HCT116 (cell line): ENCODE results near the gene MOB3A. TPM values are rescaled to one million over a fixed set of nuclear protein-coding genes. Genes with fewer than 3 reads are reported as not detected.

Experiments
- ATAC-seq: fragments of 200-7000 bp; cut with Tn5 transposase; 2 replicates; pipeline ENCODE4 v1.9.1; 2020; ENCODE audit warnings: mild to moderate bottlenecking, moderate library complexity
- BruUV-seq: library from RNA; stranded (reverse); fragments of 400-500 nt; replicated peaks from 2 replicates; lab custom pipeline; 2021; lab: Mats Ljungman, UMichigan
- CTCF ChIA-PET: fragments of 300-600 bp; sonication (Branson Sonifier 250); formaldehyde crosslinking; loops from one replicate; lab custom pipeline; 2021; ENCODE audit warnings: antibody characterized with exemption; lab: Charles Lee
- POLR2A ChIA-PET: fragments of 300-600, 350-600 bp; sonication (Branson Sonifier 250); formaldehyde crosslinking; loops from one replicate; lab custom pipeline; 2021; ENCODE audit warnings: antibody characterized with exemption; lab: Charles Lee
- RAD21 ChIA-PET, 2 experiments: fragments of 300-600 bp; sonication (Branson Sonifier 250); formaldehyde crosslinking; loops; one replicate each; lab custom pipeline; 2023; ENCODE audit warnings: low total read pairs in 2 of 2; ENCODE audit not compliant: uncharacterized antibody in 2 of 2, unreplicated experiment in 2 of 2, low non-redundant PET in 1 of 2; lab: Charles Lee
- DNase-seq: peaks from one replicate; pipeline ENCODE4 v3.0.0-alpha.2; 2010; ENCODE audit warnings: low read depth, low spot score
- H2AFZ ChIP-seq: fragments of 200-600 bp; shearing (Covaris generic), sonication (generic); 2 replicates; pipeline ENCODE4 v1.6.1; 2017; ENCODE audit warnings: low read depth, mixed run types, mixed read lengths, antibody characterized with exemption, low read length; ENCODE audit not compliant: poor library complexity, severe bottlenecking
- H3K27ac ChIP-seq: 2 replicates; pipeline ENCODE4 v1.5.1; 2012; ENCODE audit warnings: low read depth, low read length
- H3K27me3 ChIP-seq: fragments of 200-600 bp; sonication (generic); 2 replicates; pipeline ENCODE4 v1.6.1; 2016; ENCODE audit warnings: mixed run types, low read length, mixed read lengths; ENCODE audit not compliant: insufficient read depth
- H3K36me3 ChIP-seq, 2 experiments: fragments of 200-500 bp in 1 of 2; fragments of 200-600 bp in 1 of 2; sonication (Bioruptor generic) in 1 of 2; sonication (generic) in 1 of 2; 2 replicates each; pipeline versions ENCODE4 v1.5.1 to v1.6.1; 2014 to 2016; ENCODE audit warnings: low read length in 2 of 2, inconsistent platforms in 1 of 2, mixed read lengths in 1 of 2, mixed run types in 1 of 2; ENCODE audit not compliant: insufficient read depth in 2 of 2, control insufficient read depth in 1 of 2
- H3K4me1 ChIP-seq, 2 experiments: fragments of 200-600 bp in 1 of 2; sonication (generic) in 1 of 2; 2 replicates each; pipeline versions ENCODE4 v1.5.1 to v1.6.1; 2012 to 2017; ENCODE audit warnings: low read length in 2 of 2, inconsistent platforms in 1 of 2, mild to moderate bottlenecking in 1 of 2, mixed read lengths in 1 of 2, mixed run types in 1 of 2, moderate library complexity in 1 of 2; ENCODE audit not compliant: insufficient read depth in 2 of 2, control insufficient read depth in 1 of 2
- H3K4me2 ChIP-seq: fragments of 200-600 bp; sonication (generic); 2 replicates; pipeline ENCODE4 v1.6.1; 2017; ENCODE audit warnings: mixed run types, low read length, mixed read lengths
- H3K4me3 ChIP-seq, 2 experiments: fragments of 200-600 bp in 1 of 2; sonication (generic) in 1 of 2; replicated peaks in 1 of 2; 2 replicates each; pipeline ENCODE4 v1.5.1; 2011 to 2016; ENCODE audit warnings: low read length in 2 of 2, control low read depth in 1 of 2, low read depth in 1 of 2, mild to moderate bottlenecking in 1 of 2, mixed read lengths in 1 of 2, mixed run types in 1 of 2
- H3K79me2 ChIP-seq: fragments of 200-600 bp; sonication (generic); 2 replicates; pipeline ENCODE4 v1.6.1; 2017; ENCODE audit warnings: mild to moderate bottlenecking, mixed run types, low read length, moderate library complexity, mixed read lengths; ENCODE audit not compliant: insufficient read depth
- H3K9ac ChIP-seq: fragments of 200-600 bp; sonication (generic); 2 replicates; pipeline ENCODE4 v1.6.1; 2016; ENCODE audit warnings: low read length, mixed read lengths
- H3K9me2 ChIP-seq: fragments of 200-600 bp; sonication (generic), shearing (Covaris generic); 2 replicates; pipeline ENCODE4 v1.6.1; 2017; ENCODE audit warnings: mixed run types, mild to moderate bottlenecking, moderate library complexity; ENCODE audit not compliant: insufficient read depth
- H3K9me3 ChIP-seq, 2 experiments: fragments of 200-500 bp in 1 of 2; fragments of 200-600 bp in 1 of 2; sonication (Bioruptor generic) in 1 of 2; sonication (generic) in 1 of 2; 2 replicates each; pipeline ENCODE4 v1.6.1; 2014 to 2017; ENCODE audit warnings: low read length in 2 of 2, mixed read lengths in 2 of 2, inconsistent platforms in 1 of 2, low read depth in 1 of 2, mild to moderate bottlenecking in 1 of 2, mixed run types in 1 of 2, moderate library complexity in 1 of 2; ENCODE audit not compliant: control insufficient read depth in 1 of 2, insufficient read depth in 1 of 2
- H4K20me1 ChIP-seq: fragments of 200-600 bp; sonication (generic), shearing (Covaris generic); 2 replicates; pipeline ENCODE4 v1.6.1; 2017; ENCODE audit warnings: mixed run types, mild to moderate bottlenecking, moderate library complexity; ENCODE audit not compliant: insufficient read depth
- CBX3 ChIP-seq: IDR thresholded peaks from 2 replicates; pipeline ENCODE4 v1.6.1; 2012; ENCODE audit warnings: low read depth
- ELF1 ChIP-seq: IDR thresholded peaks from 2 replicates; pipeline ENCODE4 v1.6.1; 2012; ENCODE audit warnings: low read depth, borderline replicate concordance
- EZH2 ChIP-seq: fragments of 200-600 bp; sonication (generic); IDR thresholded peaks from 2 replicates; pipeline ENCODE4 v1.6.1; 2017; ENCODE audit warnings: antibody characterized with exemption, mixed run types
- POLR2A ChIP-seq: IDR thresholded peaks from 2 replicates; pipeline ENCODE4 v1.7.0; 2011; ENCODE audit warnings: borderline replicate concordance; ENCODE audit not compliant: insufficient read depth, insufficient read length; ENCODE audit errors: extremely low read depth
- POLR2AphosphoS5 ChIP-seq: IDR thresholded peaks from 2 replicates; pipeline ENCODE4 v1.6.1; 2011; ENCODE audit warnings: mild to moderate bottlenecking, low read depth, low read length, moderate library complexity
- ZNF274 ChIP-seq: fragments of 200-500 bp; sonication (Bioruptor generic); IDR thresholded peaks from 2 replicates; pipeline ENCODE4 v1.6.1; 2014; ENCODE audit warnings: mild to moderate bottlenecking, low read depth, low read length, inconsistent platforms
- intact Hi-C: fragments of 100-400 bp; cut with micrococcal nuclease; formaldehyde crosslinking; loops from 2 replicates; pipeline ENCODE4 v1.10.0; 2022
- total RNA-seq: library from RNA; stranded (reverse); gene quantifications from one replicate; pipeline ENCODE4 v1.2.1, GENCODE V29; 2021; ENCODE audit not compliant: unreplicated experiment

MOB3A gene
- total RNA-seq, 1 experiment from 2014 or later: 32.1 TPM

DNA sequence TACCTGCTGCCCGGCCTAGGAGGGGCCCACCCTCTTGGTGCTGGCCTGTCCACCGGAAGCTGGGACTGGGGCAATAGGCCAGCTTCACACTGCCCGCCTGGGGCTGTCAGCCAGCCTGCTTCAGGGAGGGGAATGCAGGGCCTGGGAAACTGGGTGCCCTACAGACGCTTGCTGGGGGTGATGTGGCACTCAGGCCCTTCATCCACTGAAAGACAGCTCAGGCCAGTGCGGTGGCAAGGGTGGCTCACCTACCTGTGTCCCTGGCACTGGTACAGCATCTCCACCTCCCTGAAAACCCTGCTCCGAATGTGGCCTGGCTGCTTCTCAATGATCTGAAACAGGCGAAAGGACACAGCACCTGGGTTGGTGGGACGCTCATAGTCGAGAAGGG lies 52.9 kb downstream of the MOB3A start:
- H2AFZ ChIP-seq: no peak overlapping the region
- BruUV-seq: no TSS peak
- peak overlapping the region; percentile 69; the same call in 1 of the 2 replicates for H3K9ac ChIP-seq
- intact Hi-C loops: no loop called here
- H3K79me2 ChIP-seq: peaks cover 36% of the 10 kb centered on the region; the same call in 1 of the 2 replicates
- no peaks in the 10 kb centered on the region for H3K9me3 ChIP-seq
- peak overlapping the region; percentile 76 for H3K4me2 ChIP-seq
- no peaks in the 10 kb centered on the region for H3K27me3 ChIP-seq
- H3K36me3 ChIP-seq: peaks cover 19 to 39% of the 10 kb centered on the region in 2 experiments; a peak in 3 of 4 replicates
- ATAC-seq (no peak), DNase-seq (no peak)
- no peak overlapping the region for H3K4me3 ChIP-seq
- H3K27ac ChIP-seq: peak overlapping the region; percentile 83; the same call in 1 of the 2 replicates
- peaks cover 36 to 67% of the 10 kb centered on the region in 2 experiments for H3K4me1 ChIP-seq
- peaks cover 5% of the 10 kb centered on the region; the same call in 1 of the 2 replicates for H4K20me1 ChIP-seq
- TF ChIP-seq POLR2AphosphoS5 (0 out of 2 replicates have a peak, but pooled peaks have one; percentile 1), ELF1 (no peak)
- CTCF ChIA-PET: interaction anchor here (0.7 to 1.7 kb wide), 2 partner anchors 11 to 15 kb away, joined by 3 to 4 read pairs; no protein-coding TSS in a partner anchor
- H3K9me2 ChIP-seq: no peaks in the 10 kb centered on the region
- RAD21 ChIA-PET: no interaction called here
- POLR2A ChIA-PET: interaction anchor here (1.2 to 4.2 kb wide), 3 partner anchors 10 to 20 kb away, joined by 3 to 39 read pairs (median 6); no protein-coding TSS in a partner anchor

DNA sequence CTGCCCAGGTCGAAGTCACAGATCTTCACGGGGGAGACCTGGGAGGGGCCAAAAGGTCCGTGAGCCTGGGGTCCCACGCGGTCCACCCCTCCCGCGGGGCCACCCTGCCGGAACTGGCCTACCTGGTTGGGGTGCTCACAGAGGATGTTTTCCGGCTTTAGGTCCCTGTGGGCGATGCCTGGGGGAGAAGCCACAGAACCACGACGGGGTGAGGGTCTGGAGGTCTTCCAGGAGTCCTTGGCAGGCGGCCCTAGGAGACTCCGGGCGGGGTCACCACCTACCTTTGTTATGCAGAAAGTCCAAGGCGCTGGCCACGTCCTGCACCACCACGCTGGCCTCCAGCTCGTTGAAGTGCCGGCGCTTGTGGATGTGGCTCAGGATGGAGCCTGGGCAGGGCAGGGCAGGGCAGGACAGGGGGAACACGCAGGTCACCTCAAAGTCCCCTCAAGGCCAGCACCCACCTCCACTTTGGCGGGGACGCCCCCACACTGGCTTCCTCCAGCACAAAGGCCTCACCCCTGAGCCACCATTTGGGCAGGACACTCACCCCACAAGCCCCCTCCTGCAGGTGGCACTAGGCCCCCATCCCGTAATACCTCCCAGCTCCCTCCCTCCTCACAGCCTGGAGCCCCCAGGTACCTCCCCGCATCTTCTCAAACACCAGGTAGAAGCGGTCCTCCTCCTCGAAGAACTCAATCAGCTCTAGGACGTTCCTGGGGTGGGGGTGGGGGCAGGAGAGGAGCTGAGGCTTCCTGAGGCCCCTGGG lies 53.5 kb downstream of the MOB3A start:
- peaks cover 19 to 39% of the 10 kb centered on the region in 2 experiments; a peak in 3 of 4 replicates for H3K36me3 ChIP-seq
- peak overlapping the region; percentile 76 for H3K4me2 ChIP-seq

More for the DNA sequence above, 53.5 kb downstream of the MOB3A start:
- H3K9me3 ChIP-seq: no peaks in the 10 kb centered on the region
- ChIA-PET CTCF (interaction anchor here (1.0 to 1.7 kb wide), 3 partner anchors 10 to 27 kb away, joined by 3 to 7 read pairs (median 4); no protein-coding TSS in a partner anchor), RAD21 (interaction anchor here in 1 of 2 experiments (0.6 kb wide), 1 partner anchor 92 kb away, joined by 3 read pairs; no protein-coding TSS in a partner anchor), POLR2A (interaction anchor here (0.9 to 4.2 kb wide), 7 partner anchors 10 to 20 kb away, joined by 3 to 39 read pairs (median 6); no protein-coding TSS in a partner anchor)
- no peak overlapping the region for H2AFZ ChIP-seq
- H3K27ac ChIP-seq: peak overlapping the region; percentile 83
- DNase-seq (no peak), ATAC-seq (no peak)
- peaks cover under 1% of the 10 kb centered on the region; the same call in 1 of the 2 replicates for H4K20me1 ChIP-seq
- peaks cover 31% of the 10 kb centered on the region; the same call in 1 of the 2 replicates for H3K79me2 ChIP-seq
- H3K9me2 ChIP-seq: no peaks in the 10 kb centered on the region
- peaks cover 30 to 61% of the 10 kb centered on the region in 2 experiments for H3K4me1 ChIP-seq
- H3K27me3 ChIP-seq: no peaks in the 10 kb centered on the region
- peak overlapping the region; percentile 17 to 32 for H3K4me3 ChIP-seq
- TF ChIP-seq EZH2: no peak
- no peak for TF ChIP-seq POLR2A
- TF ChIP-seq ZNF274: no peak
- TF ChIP-seq CBX3: no peak
- H3K9ac ChIP-seq: peak overlapping the region; percentile 69
- intact Hi-C loops: no loop called here
- BruUV-seq: no TSS peak
